OCI-LY1 (cell line): ENCODE results near the gene LIPF.

Experiments
- CTCF ChIP-seq: fragments of 200-600 bp; sonication (generic), shearing (Covaris generic); IDR thresholded peaks from 2 replicates; pipeline ENCODE4 v1.5.1; 2017; ENCODE audit warnings: mild to moderate bottlenecking, antibody characterized with exemption, low read length, moderate library complexity, mixed read lengths
- EZH2 ChIP-seq: fragments of 200-600 bp; sonication (generic), shearing (Covaris generic); IDR thresholded peaks from 2 replicates; pipeline ENCODE4 v1.8.0; 2017; ENCODE audit warnings: borderline replicate concordance, mixed run types, mild to moderate bottlenecking, antibody characterized with exemption, low read length, moderate library complexity, mixed read lengths

- no peak for TF ChIP-seq CTCF
- TF ChIP-seq EZH2: no peak
Observed at GRCh38 chr10:88689366-88689765, 25.1 kb downstream of the LIPF start.
